ENCODE data around the gene BCO2.
A peak's percentile ranks its signal among the peaks of the same experiment; 100 is the strongest.

BCO2 gene

DNA sequence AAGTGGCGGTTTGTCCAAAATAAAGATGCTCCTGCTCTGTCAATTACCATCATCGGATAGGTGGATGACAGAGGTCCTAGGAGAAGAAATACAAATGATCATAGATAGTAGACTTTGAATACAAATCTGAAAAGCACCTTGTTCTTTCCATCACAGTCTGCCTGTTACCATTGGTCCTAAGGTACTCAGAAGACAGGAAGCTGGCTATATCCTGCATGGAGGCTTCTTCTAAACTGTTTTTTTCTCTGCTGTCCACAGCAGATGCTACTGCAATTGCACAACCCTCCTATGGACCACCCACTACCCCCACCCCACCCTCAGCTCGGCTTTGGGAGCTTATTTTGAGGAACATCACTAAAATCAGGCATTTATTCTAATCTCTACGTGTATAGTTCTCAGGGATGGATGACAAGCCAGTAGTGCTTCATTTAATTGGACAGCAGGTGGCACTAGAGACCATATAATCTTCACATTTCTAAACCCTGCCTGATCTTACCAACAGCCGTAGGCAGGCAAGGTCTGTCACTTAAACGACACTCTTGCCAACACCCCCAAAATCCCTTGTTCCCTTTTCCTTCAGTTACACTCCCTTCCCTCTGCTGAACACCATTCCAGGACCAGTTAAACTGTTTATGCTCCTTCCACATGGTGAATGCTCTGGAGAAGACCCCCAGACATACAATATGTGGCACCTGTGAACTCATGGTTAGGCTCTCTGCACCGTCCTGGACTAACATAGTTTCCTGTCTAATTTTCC is 44.3 kb downstream of the BCO2 start:
- peak; percentile 39 for DNase-seq

DNA sequence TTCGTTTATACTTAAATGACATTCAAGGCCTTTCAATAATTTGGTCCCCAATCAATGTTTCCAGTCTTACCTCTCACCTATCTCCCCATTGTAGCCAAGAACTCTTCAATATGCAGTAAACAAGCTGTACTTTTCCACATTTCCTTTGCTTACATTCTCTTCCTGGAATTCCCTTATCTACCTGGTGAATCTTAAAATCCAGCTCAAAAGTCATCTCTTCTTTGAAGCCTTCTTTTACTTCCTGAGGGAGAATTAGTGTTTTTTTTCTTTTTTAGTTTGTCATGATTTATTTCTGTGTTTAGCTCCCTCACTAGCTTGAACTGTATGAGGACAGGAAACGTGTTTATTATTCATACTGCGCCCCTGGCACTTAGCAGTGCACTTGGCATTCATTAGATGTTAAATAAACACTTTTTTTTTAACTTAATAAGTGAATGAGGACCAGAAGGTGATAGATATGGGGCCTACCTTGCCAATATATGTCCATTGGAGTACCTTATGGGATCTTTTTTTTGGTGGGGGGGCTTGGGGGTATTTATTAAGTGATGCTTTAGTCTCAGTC is 46.0 kb downstream of the BCO2 start:
- DNase-seq: no peak

DNA sequence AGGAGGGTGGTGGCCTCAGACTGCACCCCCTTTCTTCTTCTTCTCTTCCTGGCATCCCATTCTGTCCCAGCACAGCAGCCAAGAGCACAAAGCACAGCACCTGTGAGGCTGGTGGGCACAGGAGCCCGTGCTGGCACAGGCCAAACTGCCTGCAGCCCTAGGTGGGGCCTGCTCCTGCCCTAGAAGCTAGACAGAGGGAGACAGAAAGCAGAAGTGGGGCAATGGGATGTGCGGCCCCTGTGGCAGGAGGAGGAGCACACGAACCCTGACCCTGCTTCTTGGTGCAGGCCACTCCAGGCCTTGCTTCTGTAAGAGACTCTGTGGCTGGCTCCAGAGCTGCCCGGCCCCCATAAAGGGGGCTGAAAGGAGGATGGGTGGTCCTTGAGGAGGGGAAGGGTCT is 47.0 kb downstream of the BCO2 start:
- DNase-seq: no peak

DNA sequence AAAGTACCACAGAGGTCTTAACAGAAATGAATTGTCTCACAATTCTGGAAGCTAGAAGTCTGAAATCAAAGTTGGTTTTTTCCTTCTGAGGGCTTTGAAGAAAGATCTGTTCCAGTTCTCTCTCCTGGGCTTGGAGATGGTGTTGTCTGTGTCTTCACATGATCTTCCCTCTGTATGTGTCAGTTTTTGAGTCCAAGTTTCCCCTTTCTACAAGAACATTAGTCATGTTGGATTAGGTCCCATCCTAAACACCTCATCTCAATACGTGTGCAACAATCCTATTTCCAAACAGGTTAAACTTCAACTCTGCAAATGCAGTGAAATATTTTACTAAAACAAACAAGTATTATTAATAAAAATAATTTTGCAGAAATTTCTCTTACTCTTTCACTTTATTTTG is 47.8 kb downstream of the BCO2 start:
- no peak for DNase-seq

DNA sequence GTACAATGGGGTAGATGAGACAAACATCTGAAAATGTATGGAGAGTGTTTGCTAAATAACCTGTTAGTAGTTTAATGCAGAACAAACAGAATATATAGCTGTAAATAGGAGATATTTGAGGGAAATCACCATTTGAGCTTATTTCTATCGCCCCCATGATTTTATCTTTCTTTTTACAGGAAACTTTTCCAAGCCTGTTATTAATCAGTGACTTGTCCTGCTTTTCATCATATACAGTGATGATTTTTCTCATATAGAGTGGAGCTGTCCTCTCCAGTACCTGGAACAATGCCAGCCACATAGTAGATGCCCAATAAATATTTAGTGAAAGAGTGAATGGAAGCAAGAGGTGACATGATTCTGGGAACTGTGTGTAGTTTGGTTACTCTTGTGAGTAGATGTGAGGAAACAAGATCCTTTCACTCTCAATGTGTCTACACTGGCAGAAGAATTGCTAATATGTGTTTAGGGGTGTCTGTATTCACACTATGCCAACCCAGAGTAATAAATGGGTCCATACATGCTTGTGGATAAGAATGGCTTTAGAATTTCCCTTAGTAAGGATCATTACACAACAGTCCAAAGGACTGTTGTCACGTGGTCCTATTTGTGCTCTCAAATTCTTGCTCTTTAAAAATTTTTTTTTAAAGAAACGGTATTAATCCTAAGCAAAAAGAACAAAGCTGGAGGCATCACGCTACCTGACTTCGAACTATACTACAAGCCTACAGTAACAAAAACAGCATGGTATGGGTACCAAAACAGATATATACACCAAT is 48.6 kb downstream of the BCO2 start:
- DNase-seq: no peak

DNA sequence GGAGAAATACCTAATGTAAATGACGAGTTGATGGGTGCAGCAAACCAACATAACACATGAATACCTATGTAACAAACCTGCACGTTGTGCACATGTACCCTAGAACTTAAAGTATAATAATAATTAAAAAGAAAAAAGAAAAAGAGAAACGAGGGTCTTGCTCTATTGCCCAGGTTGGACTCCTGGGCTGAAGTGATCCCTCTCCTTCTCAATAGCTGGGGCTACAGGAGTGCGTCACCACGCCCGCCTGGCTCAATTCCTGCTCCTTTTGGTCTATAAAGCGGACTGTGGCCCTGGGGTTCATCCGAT is 50.4 kb downstream of the BCO2 start:
- no peak for DNase-seq

DNA sequence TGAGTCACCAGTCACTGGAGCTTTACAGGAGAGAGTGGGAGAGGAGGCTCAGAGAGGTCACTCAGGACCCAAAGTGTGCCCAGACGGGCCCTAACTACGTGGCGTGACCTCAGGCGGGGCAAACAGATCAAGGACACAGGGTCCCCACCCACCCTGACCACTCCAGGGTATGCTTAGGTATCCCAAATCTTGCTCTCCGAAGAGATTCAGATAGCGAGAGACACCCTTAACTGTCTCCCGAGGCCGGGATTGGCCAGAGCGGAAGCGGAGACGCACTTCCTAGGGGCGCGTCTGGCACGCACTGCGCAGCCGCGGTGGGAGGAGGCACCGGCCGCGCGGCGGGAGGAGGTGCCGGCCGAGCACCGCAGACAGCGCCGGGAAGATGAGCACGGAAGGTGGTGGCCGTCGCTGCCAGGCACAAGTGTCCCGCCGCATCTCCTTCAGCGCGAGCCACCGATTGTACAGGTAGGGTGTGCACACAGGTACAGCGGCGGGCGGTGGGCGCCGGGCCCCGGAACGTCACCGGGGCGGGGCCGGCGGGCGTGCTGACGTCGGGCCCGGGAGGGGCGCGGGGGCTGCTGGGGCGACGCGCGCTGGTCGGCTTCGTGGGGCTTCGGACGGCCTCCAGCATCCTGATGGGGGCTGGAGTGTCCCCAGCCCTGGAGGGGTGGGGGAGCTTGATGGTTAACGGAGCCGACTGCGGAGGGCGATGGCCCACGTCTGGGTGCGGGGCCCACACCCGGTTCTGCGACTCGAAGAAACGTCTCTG is 50.9 kb downstream of the BCO2 start, which contains the start of gene PTS:
TSS of gene PTS (plus strand) at position 367 of the 769 bp plus-strand sequence. CDS start at position 383, 16 bp downstream.
- peak; percentile 99 for DNase-seq

DNA sequence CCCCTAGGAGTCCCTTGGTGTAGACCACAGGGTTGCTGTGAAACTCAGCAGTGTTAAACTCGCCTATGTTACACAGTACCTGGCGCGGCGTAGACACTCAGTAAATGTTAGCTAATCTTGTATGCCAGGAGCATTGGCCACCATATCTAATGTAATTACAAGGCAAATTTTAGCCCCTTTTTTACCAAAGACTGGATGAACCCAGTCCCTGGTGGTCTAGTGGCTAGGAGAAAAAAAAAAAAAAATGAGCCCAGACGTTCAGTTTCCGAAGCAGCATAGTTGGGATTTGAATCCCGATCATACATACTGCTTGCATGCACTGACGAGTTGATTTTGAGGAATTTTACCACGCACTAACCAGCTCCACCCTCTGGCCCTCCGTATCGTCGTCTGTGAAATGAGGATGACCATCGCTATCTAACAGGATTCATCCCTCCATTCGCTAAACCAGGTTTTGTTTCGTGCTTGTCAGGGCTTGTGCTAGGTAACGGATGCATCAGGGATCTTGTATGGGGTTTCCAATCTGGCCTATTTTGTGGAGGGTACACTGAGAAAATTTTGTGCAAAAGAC is 51.6 kb downstream of the BCO2 start:
- DNase-seq: no peak

DNA sequence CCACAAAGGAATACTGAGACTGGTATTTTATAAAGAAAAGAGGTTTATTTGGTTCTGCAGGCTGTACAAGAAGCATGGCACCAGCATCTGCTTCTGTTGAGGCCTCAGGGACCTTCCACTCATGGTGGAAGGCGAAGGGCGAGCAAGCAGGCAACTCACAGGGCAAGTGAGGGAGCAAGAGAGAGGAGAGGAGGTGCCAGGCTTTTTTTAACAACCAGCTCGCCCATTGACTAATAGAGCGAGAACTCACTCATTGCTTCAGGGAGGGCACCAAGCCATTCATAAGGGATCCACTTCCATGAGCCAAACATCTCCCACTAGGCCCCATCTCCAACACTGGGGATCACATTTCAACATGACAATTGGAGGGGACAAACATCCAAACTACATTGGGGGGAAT is 52.2 kb downstream of the BCO2 start:
- no peak for DNase-seq

DNA sequence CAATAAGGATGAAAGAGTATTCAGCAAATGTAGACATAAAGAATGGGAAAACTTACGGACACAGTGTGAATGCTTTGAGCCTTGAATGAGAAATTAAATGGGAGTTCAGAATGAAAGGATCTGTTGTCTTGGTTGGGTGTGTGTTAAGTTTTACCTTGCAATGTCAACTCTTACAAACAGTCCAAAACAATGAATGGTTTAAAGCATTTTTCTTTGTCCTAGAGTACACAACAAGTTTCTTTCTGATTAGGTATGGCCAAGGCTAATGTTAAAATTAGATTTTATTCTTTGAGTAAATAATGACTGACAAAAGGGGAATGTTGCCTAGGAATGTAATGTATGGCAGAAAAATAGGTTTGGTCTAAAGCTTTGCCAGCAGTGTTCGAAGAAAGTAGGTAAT is 53.4 kb downstream of the BCO2 start:
- DNase-seq: no peak

DNA sequence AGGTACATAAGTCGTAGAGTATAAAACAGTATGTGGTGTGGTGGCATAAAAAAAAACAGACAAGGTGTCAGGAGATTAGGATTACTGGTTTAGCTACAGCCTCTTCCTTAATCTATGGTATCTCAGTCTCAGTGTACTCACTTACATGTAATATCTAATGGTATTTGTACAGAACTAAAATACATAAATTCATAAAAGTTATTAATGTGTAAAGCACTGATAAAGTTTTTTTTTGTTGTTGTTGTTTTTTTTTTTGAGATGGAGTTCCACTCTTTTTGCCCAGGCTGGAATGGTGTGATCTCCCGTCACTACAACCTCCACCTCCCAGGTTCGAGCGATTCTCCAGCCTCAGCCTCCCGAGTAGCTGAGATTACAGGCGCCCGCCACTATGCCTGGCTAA is 53.8 kb downstream of the BCO2 start:
- no peak for DNase-seq

DNA sequence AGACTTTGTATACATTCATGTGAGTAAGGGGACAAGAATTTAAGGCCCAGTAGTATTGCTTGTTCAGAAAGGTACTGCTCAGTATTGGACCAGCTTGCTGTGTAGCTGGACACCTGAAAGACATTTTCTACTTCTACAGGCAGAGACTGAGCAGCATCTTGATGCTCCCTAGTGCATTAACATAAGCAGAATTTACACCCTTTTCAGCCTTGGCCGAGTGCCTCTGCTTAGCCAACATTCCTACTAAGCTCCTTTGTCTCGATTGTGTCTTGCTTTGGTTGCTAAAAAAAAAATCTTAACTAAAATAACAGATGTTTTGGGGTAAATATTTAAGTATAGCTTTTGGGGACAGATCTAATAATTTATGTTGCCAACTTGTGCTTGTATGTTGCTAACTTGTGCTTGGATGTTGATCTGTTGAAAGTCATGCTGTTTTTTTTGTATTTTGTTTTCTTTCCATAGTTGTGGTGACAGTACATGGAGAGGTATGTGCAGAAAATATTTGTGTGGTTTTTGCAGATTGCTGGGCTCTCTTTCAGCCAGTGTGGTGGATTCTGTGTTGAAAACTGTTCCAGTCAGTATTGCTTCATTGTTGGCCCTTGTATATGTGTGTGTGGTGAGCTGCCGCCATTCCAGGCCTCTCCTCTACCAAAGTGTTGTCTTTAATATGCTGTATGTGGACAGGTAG is 54.6 kb downstream of the BCO2 start:
- DNase-seq: no peak

DNA sequence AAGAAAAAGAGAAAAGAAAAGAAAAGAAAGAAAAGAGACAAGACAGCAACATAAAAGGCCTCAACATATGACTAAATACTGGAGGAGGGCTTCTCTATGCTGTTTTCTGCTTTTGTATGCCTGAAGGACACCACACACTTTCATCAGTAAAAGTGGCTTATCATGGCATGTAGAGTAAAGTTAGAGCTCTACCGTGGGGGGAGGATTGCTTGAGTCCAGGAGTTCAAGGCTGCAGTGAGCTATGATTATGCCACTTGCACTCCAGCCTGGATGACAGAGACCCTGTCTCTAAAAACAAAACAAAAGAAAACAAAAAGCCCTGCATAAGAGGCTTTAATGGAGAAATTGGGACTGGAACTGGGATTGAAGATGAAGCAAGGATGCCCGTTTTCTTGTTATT is 56.6 kb downstream of the BCO2 start:
- no peak for DNase-seq

DNA sequence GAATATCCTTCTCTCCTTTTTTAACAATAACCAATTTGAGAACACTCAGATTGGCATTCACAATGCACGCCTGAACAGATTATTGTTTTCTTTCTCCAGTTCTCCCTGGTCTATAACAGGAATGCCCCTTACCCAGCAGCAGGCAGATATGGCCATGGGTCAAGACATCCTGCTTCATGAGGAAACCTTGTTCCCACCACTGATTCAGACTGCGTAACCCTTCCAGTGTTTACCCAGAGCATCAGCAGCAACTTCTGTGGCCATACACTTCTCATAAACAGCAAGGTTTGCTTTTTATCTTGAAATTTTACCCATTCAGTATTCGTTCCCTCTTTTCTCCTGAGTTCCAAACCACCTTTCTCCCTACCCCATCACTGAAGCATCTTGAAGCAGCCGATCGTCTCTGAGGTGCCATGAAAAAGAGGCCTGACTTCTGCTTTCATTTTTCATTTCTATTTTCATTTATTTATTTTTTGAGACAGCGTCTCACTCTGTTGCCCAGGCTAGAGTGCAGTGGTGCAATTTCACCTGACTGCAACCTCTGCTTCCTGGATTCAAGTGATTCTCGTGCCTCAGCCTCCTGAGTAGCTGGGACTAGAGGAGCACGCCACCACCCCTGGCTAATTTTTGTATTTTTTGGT is 60.6 kb downstream of the BCO2 start:
- no peak for DNase-seq

DNA sequence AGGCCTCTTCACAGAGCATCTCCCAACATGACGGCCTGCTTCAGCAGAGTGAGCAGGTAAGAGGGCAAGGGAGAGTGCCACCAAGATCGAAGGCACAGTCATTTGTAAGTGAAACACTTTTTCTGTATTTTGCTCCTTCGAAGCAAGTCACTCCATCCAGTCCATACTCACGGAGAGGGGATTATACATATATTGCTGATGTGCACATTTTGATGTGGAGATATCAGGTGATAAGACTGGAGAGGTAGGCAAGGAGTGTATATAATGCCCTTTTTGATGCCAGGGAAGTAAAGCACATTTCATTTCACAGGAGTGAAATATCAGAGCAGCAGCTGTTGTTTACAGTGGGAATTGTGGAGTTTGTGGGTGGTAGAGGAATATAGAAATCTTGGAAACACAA is 62.1 kb downstream of the BCO2 start:
- no peak for DNase-seq

DNA sequence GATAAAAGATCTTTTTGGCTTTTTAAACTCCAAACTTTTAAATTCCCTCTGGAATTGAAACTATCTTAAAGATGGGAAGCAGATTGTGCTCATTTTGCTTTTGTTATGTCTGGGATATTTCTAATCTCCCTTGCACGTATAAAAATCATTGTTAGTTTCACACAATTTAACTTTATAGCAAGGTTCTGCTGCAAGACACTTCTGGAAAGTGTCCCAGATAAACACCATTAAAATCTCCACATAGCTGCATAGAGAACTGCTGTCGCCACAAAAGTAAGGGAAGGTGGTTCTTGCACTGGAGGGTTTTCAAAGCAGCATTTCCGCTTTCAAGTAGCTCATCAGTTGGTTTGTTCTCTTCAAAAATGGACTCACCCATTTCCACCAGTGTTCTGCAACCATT is 62.7 kb downstream of the BCO2 start:
- DNase-seq: no peak

DNA sequence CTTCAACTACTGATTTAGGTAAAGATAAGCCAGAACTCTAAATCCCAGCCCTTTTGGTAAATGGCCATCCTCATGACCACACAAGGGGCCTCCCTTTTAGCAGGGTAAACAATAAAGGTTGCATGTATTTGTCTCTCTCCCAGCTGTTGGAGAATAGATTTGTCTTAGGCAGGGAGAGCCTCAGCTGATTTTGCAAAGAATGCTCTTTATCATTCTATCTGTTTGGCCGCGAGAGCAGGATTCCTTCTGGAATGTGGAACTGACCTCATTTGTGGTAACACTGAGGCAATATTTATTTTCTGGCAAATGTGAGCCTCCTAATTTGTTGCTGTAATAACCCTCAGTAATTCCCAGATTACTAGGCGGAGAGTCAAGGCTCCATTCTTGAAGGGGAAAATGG is 66.2 kb downstream of the BCO2 start:
- DNase-seq: no peak

DNA sequence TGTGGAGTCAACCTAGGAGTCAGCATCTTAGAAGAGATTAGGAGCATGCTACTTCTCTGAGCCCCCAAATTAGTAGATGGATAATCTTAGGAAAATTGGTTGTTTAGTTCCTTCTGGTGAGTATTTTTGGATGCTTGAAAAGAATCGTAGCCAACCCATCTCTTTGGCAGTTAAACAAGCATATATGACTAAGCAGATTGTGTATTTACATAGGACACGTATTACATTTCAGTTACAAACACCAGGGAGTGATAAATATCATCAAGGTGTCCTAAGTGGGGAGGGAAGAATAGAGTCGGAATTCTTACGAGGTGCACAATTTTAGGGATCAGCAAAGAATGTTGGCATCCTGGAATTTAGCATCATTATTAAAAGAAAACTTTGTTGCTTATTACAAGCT is 71.9 kb downstream of the BCO2 start:
- DNase-seq: no peak

DNA sequence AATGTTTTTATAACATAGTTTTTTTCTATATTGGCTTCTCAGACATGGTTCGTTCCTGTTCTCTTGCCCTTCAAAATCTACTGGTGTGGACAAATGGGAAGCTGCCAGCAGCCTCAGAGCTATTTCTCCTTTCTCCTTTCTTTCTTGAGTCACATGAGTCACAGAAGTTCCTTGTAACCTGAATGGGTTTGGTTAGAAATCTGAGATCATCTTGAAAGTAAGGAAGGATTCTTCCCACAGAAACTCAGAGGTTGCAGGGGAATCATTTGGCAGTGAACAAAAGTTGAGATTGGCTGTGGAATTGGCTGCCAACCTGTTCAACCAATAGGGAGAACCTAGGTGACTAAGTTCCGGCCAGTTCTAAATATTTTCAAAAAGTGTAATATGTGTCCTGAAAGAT is 72.9 kb downstream of the BCO2 start:
- no peak for DNase-seq

DNA sequence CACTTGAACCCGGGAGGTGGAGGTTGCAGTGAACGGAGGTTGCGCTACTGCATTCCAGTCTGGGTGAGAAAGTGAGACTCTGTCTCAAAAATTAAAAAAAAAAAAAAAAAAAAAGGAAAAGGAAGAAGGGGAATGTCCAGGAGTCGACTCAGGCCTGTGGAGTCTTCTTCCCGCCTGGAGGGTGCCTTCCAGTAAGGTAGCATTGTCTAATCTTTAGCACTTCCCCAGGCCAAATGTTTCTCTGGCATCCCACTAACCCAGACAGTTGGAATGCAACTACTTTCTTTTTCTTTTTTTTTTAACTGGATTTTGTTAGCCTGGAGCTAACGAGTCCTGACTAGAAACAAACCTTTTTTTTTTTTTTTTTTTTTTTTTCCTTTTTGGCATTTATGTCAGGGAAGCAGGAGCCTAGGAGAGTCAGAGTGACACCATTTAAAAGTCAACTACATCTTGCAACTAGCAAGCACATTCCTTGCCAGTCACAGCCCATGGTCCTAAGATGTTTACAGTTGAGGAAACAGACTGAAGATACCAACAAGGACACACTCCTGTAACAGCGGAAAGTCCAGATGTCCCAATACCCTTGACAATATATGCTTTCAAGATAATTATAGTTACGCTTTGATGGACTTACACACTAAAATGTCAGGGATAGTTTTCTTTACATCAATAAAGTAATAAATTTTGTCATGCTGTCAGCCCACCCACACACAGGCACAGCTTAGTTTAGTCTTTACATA is 74.7 kb downstream of the BCO2 start:
- DNase-seq: peak; percentile 28

Data from right kidney (tissue), 1 donor.